IPS-NIHi7 (cell line): ENCODE measurements around the gene CHCHD3.

Experiments
- DNase-seq: peaks from one replicate; pipeline ENCODE4 v3.0.0; 2012; ENCODE audit warnings: mixed read lengths; ENCODE audit errors: extremely low spot score

Gene CHCHD3

DNA sequence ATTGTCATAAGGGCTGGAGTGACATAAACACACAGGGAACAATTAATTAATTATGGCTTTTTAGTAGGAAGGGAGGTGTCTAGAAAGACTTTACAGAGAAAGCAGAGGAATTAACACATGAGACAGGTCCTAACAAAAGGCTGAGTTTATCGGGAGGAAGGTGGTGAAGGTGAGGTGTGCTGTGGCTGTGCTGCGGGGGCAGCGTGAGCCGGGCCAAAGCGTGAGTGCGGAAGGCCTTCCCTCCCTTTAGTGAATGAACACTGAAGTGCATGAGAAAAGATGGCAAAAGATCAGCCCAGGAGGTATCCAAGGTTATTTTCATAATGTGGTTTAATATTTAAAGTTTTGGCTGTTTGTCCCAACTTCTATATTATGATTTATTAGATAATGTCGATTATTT lies 262.2 kb downstream of the CHCHD3 start:
- DNase-seq: no peak

DNA sequence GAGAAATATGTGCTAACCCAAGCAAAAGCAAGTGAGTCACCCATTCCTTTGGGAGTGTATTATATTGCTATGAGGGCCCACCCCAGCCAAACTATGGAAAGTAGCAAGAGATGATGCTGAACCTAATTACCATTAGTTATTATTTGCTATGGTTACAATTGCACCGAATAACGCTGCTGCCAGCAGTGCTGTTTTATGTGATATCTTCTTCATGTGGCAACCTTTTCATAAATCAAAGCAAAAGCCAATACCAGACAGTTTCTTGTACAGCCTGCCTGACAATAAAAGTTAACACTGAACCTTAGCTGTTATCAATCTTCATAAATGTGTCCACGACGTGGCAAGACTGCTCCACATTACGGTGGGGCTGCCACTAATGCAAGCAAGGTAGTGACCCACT lies 263.9 kb downstream of the CHCHD3 start:
- no peak for DNase-seq

DNA sequence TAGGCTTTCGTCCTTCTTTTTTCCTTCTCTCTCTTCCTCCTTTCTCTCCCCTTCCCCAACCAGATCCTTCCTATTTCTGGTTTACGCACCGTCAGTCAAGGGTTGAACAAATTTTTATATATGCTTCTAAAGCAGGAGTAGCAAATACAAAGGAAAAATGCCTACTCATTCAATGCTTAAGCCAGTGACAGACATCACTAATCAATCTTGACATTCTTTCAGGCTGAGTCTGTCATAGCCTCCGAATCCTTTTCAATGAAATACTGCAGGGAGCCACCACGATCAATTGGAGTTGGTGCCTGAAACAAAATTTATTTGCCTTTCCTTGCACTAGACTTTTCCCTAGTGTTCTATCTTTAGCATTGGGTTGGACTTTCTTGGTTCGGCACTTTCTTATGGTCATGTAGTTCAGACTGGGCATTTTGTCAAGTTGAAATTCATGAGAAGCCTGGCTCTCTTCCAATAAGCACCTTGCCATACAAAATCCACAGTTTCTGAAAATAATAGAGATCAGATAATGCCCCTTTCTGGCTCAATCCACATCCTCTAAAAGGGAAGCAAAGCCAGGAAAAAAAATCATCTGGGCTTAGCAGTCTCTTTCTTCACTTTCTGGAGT lies 266.1 kb downstream of the CHCHD3 start:
- peak; percentile 29 for DNase-seq

DNA sequence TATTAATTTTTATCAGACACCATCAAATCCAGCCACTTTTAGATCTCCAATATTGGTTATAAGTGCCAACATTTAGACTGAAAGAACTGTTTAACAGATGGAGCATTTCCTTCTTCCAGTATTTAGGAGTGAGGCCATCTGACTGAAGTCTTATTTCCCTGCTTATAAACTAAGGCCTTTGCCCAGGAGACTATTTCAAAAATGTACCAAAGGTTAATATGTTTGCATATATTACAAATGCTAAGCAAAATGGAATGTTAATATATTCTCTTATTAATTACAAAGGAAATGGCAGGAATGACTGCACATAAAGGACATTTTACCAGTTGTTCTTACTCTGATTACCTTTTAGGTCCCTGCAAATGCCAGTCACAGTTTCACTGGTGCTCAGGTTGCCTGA lies 266.8 kb downstream of the CHCHD3 start:
- DNase-seq: no peak

DNA sequence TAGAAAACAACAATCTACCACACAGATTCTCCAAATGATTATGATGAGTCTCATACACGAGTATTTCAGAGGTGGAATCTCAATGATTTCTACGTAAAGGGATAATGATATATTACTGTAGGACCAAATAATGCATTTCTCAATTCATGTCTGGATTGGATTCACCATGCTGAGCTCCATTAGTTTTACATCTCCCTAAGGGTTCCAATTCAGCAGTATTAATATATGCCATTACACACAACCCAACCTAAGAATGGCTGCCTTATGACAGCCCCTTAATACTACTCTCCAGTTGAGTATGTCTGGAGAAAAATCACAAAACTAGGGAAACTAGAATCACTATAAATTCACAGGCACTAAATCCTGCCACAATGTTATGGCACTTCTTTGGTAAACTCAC lies 271.3 kb downstream of the CHCHD3 start:
- DNase-seq: no peak

DNA sequence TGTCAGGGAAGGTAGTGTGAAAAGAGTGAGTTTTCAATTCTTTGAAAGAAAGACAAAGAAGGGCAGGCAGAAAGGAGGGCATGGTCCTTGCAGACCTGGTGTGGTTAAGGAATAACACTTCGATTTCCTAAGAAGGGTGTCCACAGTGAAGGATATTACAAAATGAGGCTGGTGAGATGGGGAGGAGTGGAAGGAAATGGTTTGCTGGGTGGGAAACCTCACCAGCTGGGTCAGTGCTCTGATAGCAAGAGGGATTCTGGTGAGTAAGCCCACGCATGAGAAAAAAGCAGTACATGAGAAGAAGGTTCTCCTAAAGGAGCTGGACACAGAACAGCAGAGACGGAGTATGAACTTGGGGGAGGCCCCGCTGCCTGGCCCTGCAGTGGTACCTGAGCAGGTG lies 275.1 kb downstream of the CHCHD3 start:
- DNase-seq: no peak

DNA sequence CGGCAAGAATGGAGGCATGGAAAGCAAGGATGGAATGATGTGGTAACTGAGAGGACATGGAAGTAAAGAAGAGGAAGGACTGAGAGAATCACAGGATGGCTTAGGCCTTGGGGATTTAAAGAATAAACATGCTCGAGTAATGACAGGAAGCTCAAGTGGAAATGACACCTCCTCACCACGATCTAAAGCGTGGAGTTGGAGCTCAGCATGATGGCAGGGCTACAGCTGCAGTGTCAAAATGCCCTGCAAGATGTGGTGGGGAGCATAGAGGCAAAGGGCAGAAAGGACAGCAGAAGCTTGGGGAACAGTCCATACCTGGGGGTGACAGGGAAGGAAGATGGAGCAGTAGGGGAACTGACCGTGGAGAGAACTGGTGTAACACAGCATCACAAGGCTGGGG lies 276.1 kb downstream of the CHCHD3 start:
- DNase-seq: no peak

DNA sequence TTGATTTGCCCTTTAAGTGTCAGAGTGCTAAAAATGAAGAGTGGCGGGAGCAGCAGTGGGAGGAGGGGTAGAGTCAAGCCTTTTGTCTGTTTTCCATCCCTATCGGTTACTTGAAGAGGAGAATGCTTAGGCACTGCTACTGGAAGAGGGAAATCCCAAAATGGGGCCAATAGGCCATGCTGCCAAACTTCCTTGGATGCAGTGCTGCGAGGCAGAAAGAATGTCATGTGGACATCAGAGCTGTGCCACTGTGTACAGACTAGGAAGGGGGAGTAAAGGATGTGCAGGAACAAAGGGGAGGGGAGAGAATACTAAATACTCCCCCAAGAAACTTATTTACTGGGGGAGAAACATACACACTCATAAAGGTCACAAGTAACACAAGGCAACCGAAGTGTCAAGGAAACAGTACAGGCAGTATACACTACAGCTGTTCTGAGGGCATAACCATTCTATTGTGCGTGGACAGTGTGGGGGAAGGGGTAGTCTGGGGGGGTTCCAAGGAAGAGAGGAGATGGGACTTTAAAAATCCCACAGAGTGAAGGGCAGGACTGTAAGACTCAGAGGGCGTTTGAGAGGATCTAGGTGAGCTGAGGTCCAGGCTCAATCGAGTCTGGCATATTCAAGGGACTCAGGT lies 276.9 kb downstream of the CHCHD3 start:
- no peak for DNase-seq

DNA sequence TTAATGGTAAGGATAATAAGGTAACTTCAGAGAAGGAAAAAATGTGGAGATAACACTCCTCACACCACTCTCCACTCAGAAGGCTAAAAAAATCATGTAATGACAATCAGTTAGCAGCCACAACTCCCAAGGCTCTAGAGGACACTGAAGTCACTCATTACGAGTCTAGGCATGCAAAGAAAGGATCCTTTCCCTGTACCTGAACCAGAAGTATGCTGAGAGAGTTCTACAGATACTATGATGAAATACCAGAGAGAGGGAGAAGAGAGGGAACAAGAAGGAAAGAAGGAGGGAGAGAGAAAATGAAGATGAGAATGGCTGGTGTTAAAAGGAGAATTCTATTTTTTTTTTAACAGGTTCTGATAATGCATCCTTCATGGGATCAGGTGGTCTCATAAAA lies 281.4 kb downstream of the CHCHD3 start:
- no peak for DNase-seq

DNA sequence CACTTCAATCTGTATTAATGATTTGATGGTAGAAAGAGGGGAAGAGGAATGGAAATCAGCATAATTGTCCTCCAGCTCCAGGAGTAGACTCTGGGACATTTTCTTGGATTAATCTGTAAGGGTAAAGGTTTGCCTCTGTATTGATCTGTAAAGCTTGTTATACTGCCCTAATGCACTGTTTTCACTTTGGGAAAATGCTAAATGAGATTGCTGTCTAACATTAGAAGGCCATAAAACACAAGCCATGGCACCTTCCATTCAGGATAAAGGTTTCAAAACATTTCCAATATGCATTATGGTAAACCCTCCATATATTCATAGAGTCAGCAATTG lies 282.8 kb downstream of the CHCHD3 start:
- DNase-seq: no peak

DNA sequence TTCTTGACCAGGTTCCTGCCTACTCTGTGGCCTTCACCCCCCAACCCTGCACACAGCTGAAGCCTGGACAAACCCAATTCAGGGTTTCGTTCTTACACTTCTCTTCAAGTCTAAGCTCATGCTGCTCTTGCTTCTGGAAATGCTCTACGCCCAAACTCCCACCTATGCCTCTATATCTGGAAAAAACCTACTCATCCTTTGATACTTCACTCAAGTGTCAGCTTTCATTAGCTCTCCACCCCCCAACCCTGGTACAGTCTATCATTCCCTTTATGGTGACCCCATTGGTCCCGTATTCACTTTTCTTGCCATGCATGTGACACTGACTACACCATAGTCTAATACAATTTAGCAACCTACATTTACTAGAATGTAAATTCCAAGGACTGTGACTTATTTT lies 284.7 kb downstream of the CHCHD3 start:
- no peak for DNase-seq

DNA sequence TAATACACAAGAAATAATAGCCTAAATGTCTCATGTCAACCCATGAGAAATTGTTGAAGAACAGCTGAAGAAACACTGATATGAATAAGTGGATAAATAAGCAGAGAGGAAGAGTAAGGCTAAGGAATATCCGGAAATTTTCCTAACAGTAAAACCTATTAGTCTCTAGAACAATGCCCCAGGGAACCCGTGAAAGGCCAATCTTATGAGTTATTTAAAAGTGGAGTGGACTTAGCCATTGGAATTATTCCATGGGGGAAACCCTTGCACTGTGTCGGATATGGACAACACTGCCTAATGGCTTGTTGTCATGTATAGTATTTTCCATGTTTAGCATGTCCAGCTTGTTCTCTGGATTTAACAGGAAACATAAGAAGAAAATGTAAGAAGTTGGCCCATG lies 288.4 kb downstream of the CHCHD3 start:
- no peak for DNase-seq

DNA sequence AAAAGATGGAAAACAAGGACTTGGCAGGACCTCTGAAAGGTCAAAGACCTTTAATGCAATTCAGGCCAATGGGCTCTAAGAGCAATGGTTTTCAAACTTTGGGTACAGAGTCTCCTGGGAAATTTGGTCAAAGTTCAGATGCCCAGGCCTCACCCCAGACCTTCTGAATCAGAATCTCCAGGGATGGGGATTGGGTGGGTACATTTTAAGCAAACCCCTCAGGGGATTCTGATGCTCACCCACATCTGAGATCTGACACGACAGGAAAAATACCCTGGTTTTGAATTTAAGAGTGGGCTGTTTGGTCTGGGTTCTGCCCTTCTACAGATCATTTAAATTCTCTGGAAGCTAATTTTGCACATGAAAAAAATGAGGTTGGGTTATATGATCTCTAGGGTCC lies 290.9 kb downstream of the CHCHD3 start:
- DNase-seq: no peak

DNA sequence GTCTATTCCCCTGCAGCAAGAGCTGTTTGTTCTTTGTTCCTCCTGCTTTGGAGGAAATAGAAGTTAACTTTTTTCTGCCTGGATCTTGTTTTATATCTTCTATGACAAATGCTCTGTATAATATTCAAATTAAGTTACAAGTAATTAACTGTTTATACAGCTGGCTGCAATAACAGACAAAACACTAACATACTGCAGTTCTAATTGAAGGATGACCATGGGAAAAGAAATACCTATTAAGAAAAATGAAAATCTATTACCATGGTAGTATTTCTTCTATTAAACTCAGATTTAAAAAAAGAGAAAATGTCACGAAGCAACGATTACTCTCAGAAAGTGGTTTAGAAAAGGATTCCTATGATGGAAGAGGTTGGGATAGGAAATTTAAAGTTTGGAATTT lies 291.8 kb downstream of the CHCHD3 start:
- DNase-seq: no peak

DNA sequence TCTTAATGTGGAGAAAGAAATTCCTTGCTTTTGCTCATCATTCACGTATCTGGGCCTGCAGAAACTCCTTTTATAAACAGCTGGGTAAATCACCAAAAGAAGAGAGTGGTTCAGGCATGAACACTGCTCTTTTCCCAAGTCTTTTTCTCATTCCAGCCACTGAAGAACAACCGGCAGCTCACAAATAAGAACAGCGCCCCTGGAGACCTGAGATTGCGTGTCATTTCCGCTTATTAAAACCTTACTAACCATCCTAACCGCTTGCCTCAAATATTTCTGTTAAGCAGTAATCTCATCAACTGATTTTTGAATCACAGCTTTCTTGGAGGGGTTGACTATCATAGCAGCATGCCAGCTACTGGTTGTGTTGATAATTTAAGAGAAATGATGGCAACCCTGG lies 292.6 kb downstream of the CHCHD3 start:
- DNase-seq: peak; percentile 31

DNA sequence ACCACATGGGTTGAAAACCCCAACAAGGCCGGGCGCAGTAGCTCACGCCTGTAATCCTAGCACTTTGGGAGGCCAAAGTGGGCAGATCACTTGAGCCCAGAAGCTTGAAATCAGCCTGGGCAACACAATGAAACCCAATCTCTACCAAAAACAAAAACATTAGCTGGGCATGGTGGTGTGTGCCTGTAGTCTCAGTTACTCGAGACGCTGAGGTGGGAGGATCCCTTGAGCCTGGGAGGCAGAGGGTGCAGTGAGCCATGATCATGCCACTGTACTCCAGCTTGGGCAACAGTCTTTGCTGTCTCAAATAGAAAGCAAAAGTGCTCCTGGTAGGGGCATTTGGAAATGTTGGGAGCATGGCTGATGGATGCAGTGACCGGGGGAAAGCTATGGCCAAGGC lies 296.0 kb downstream of the CHCHD3 start:
- DNase-seq: no peak

DNA sequence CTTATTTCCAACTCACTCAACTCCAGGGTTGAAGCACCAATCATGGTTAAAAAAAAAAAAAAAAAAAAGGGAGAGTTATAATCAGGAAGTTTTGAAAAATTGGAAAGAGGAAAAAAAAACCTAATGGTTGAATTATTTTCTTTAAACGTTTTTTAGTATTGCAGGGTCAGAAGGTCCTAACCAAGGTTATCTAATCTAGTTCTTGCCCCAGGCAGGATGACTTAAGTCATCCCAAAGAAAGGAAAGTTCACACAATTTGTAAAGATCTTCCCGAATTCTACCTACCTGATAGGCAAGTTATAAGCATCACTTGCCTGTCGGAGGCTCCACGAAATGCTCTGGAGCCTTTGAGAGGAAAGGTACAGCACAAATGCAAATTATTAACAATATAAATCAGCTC lies 297.5 kb downstream of the CHCHD3 start:
- DNase-seq: no peak

DNA sequence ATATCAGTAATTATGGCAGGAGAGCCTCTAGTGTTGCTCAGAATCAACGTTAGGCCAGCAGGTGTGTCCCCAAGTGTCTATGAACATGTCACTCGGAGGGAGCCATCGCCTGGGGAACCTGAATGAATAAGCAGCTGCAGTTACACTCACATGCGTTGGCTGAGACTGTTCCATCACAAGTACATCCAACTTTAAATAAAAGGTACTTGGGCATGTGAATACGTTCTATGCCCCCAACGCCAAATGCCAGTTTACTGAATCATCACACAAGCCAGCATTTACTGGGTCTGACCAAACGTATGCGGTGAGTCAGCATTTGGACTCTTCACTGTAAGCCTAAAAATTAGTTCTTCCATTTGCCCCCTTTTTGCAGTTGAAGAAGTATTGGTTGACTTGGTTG lies 298.1 kb downstream of the CHCHD3 start:
- DNase-seq: no peak

DNA sequence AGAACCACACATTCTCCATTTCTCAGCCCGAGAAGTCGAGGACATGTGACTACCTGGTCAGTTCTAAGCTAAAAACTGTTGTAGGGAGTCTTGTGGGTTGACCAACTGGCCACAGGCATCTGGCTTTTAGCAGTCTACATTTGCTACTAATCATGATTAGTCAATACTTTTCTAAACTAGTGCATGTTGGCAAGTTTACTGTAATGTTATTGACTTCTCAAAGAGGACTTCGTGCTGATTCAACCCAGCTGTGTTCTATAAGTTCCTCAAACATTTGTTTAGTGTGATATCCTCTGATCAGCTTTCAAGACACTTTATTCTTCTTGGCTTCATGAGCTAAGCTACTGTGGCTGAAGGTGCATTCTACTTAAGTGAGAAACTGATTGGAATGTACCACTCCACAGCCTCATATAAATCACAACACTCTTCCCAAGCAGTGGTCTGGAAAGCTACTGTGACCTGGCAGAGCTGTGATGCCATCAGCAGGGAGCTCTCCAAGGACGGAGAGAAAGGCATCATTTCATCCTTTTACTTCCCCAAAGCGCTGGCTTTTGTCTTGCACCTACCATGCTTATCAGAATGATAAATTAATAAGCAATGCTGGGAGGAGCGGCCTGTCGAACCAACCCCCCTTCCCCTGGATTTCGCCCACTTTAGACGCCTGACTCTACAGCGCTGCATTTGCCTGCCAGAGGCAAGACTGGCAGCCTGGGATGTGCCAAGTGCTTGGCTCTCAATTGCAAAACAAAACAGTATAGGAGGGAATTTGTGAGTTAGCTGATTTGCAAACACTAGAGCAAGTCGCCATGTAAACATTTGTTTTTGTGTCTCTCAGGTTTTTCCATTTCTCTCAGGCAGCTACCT lies 298.9 kb downstream of the CHCHD3 start:
- DNase-seq: no peak

DNA sequence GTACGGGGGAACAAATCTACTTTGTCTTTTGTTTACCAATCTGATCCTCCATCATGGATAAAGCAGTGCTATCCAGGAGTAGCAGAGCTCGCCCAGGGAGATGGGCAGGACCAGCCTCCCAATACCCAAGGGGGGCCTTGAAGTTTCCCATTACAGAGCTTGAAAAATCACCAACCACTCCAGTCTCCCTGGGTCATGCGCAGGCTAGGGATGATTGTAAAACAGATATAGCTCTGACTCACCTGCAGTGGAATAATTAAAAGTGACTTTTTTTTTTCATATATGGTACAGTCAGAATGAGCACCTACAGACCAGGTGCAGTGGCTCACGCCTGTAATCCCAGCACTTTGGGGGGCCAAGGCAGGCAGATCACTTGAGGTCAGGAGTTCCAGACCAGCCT lies 301.1 kb downstream of the CHCHD3 start:
- DNase-seq: no peak

DNA sequence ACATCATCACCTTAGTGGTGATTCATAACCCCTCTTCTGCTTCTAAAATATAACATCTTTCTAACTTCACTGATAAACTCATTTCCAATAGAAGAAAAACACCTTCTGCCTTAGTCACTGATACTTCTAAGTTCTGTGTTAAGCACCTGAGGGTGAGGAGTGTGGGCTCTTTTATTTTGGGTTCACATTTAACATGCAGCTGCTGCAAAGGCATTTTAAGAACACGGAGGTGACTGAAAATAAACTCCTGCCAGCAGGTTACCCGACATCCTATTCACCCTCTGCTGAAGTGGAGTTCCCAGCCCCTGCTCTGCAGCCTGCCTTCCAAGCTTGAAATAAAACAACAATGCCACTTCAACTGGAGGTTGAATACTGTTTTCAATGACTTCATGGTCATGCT lies 302.7 kb downstream of the CHCHD3 start:
- no peak for DNase-seq

DNA sequence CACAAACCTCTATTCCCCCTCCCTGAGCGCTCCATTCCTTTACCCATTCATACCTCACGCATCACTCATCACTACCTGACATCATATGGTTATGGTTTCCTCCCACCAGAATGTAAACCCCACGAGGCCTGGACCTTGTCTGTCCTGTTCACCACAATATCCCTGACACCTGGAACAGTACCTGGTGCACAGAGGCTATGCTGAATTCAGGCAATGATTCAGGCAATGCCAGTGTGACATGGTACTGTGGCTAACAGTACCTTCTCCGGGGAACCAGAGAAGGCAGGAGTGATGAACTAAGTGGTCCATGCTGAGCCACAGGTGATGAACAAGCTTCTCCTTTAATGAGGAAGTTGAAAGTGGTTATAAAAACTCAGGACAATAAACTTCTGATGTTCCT lies 303.1 kb downstream of the CHCHD3 start:
- DNase-seq: no peak

DNA sequence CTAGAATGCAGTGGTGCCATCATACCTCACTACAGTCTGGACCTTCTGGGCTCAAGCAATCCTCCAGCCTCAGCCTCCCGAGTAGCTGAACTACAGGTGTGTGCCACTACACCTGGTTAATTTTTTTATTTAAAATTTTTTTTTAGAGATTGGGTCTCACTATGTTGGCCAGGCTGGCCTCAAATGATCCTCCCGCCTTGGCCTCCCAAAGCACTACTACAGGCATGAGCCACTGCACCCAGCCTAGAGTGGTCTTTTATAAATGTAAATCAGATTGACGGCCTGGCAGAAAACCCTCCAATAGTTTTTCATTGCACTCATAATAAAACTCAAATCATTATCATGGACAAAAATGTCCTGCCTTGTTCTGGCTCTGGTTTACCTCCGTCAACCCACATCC lies 303.9 kb downstream of the CHCHD3 start:
- no peak for DNase-seq
